GM23338 (cell line): ENCODE measurements around the gene NUDT9. TPM values are rescaled to one million over a fixed set of nuclear protein-coding genes. Genes with fewer than 3 reads are reported as not detected.
A peak's percentile ranks its signal among the peaks of the same experiment; 100 is the strongest.

Experiments used
- ATAC-seq: fragments of 200-7000 bp; cut with Tn5 transposase; 3 replicates; pipeline ENCODE4 v1.9.1; 2020
- DNase-seq: peaks from one replicate; pipeline ENCODE4 v3.0.0-alpha.2; 2015; ENCODE audit warnings: low spot score
- H2AFZ ChIP-seq: fragments of 200-600 bp; sonication (generic); 2 replicates; pipeline ENCODE4 v1.8.0; 2016; ENCODE audit warnings: antibody characterized with exemption, mild to moderate bottlenecking, moderate library complexity
- H3F3A ChIP-seq: fragments of 200-600 bp; sonication (generic); replicated peaks from 2 replicates; pipeline ENCODE4 v1.8.0; 2017; ENCODE audit warnings: antibody characterized with exemption, mixed run types, low read depth
- H3K27ac ChIP-seq: fragments of 200-600 bp; sonication (generic); 2 replicates; pipeline ENCODE4 v1.6.1; 2016; ENCODE audit warnings: low read depth
- H3K27me3 ChIP-seq: fragments of 200-600 bp; sonication (generic); 2 replicates; pipeline ENCODE4 v1.8.0; 2016; ENCODE audit warnings: mild to moderate bottlenecking, mixed run types, moderate library complexity; ENCODE audit not compliant: insufficient read depth
- H3K36me3 ChIP-seq: fragments of 200-600 bp; sonication (generic); 2 replicates; pipeline ENCODE4 v1.8.0; 2016; ENCODE audit warnings: mild to moderate bottlenecking; ENCODE audit not compliant: insufficient read depth
- H3K4me1 ChIP-seq: fragments of 200-600 bp; sonication (generic); 2 replicates; pipeline ENCODE4 v1.8.0; 2016; ENCODE audit warnings: mild to moderate bottlenecking, moderate library complexity; ENCODE audit not compliant: insufficient read depth
- H3K4me2 ChIP-seq: fragments of 200-600 bp; sonication (generic); 2 replicates; pipeline ENCODE4 v1.7.1; 2017; ENCODE audit warnings: mixed run types
- H3K4me3 ChIP-seq: fragments of 200-600 bp; sonication (generic); 2 replicates; pipeline ENCODE4 v1.6.1; 2016; ENCODE audit warnings: mixed run types
- H3K79me2 ChIP-seq: fragments of 200-600 bp; sonication (generic); replicated peaks from 2 replicates; pipeline ENCODE4 v1.8.0; 2017; ENCODE audit warnings: mild to moderate bottlenecking; ENCODE audit not compliant: insufficient read depth
- H3K9me2 ChIP-seq: fragments of 200-600 bp; sonication (generic); 2 replicates; pipeline ENCODE4 v1.8.0; 2017; ENCODE audit not compliant: insufficient read depth
- H4K20me1 ChIP-seq: fragments of 200-600 bp; sonication (generic); replicated peaks from 2 replicates; pipeline ENCODE4 v1.8.0; 2017; ENCODE audit warnings: mild to moderate bottlenecking; ENCODE audit not compliant: insufficient read depth
- H3K27ac Mint-ChIP-seq: 2 replicates; pipeline ENCODE4 v1.8.0; 2020; ENCODE audit warnings: inconsistent platforms, mild to moderate bottlenecking, moderate library complexity, mixed read lengths
- H3K27me3 Mint-ChIP-seq: 3 replicates; pipeline ENCODE4 v1.8.0; 2022; ENCODE audit warnings: low read depth, mild to moderate bottlenecking, moderate library complexity, mixed read lengths, inconsistent platforms; ENCODE audit not compliant: insufficient read depth, poor library complexity
- H3K36me3 Mint-ChIP-seq: 3 replicates; pipeline ENCODE4 v1.8.0; 2021; ENCODE audit warnings: low read depth, mild to moderate bottlenecking, inconsistent platforms, moderate library complexity, mixed read lengths
- H3K4me1 Mint-ChIP-seq: 3 replicates; pipeline ENCODE4 v1.8.0; 2020; ENCODE audit warnings: mild to moderate bottlenecking, inconsistent platforms, mixed read lengths
- H3K4me3 Mint-ChIP-seq: 3 replicates; pipeline ENCODE4 v1.8.0; 2021; ENCODE audit warnings: moderate library complexity, mild to moderate bottlenecking, inconsistent platforms, mixed read lengths
- H3K9me3 Mint-ChIP-seq: 3 replicates; pipeline ENCODE4 v1.8.0; 2020; ENCODE audit warnings: moderate library complexity, mild to moderate bottlenecking, inconsistent platforms, mixed read lengths
- CREB1 ChIP-seq: fragments of 250-450 bp; sonication (Bioruptor Pico); IDR thresholded peaks from 2 replicates; pipeline ENCODE4 v1.5.0; 2020; ENCODE audit warnings: low read depth, mild to moderate bottlenecking, moderate library complexity
- ETS1 ChIP-seq: IDR thresholded peaks from 2 replicates; pipeline ENCODE4 v1.6.1; 2016; ENCODE audit warnings: antibody characterized with exemption
- EZH2 ChIP-seq: fragments of 200-600 bp; sonication (generic); IDR thresholded peaks from one replicate; pipeline ENCODE4 v1.8.0; 2017; ENCODE audit warnings: antibody characterized with exemption, mild to moderate bottlenecking, low read depth; ENCODE audit not compliant: unreplicated experiment
- EZH2phosphoT487 ChIP-seq: fragments of 200-600 bp; sonication (generic); IDR thresholded peaks from one replicate; pipeline ENCODE4 v1.8.1; 2018; ENCODE audit warnings: antibody characterized with exemption; ENCODE audit not compliant: unreplicated experiment
- JUNB ChIP-seq: IDR thresholded peaks from one replicate; pipeline ENCODE4 v1.6.1; 2016; ENCODE audit warnings: antibody characterized with exemption; ENCODE audit not compliant: unreplicated experiment
- NANOG ChIP-seq: IDR thresholded peaks from 2 replicates; pipeline ENCODE4 v1.6.1; 2016; ENCODE audit warnings: antibody characterized with exemption, borderline replicate concordance
- POLR2AphosphoS5 ChIP-seq: IDR thresholded peaks from 2 replicates; pipeline ENCODE4 v1.6.1; 2016; ENCODE audit warnings: antibody characterized with exemption, low read depth
- STAT1 ChIP-seq: IDR thresholded peaks from one replicate; pipeline ENCODE4 v1.6.1; 2016; ENCODE audit warnings: antibody characterized with exemption; ENCODE audit not compliant: unreplicated experiment
- ZNF114 ChIP-seq: fragments of 250-450 bp; sonication (Bioruptor Pico); IDR thresholded peaks from 2 replicates; pipeline ENCODE4 v1.5.0; 2020; ENCODE audit warnings: mild to moderate bottlenecking, moderate library complexity
- ZNF331 ChIP-seq: fragments of 250-450 bp; sonication (Bioruptor Pico); IDR thresholded peaks from 2 replicates; pipeline ENCODE4 v1.5.0; 2020; ENCODE audit warnings: low read depth, mild to moderate bottlenecking, moderate library complexity
- polyA plus RNA-seq: library from polyadenylated mRNA; unstranded; fragments of >200 nt; fragmentation: Nextera tagmentation; extraction: Ambion mirVana; gene quantifications from 2 replicates; pipeline ENCODE4 v1.2.1, GENCODE V29; 2016
- total RNA-seq: library from RNA; depleted of rRNA; stranded (reverse); fragments of >200 nt; shearing (Covaris generic); gene quantifications from 2 replicates; pipeline ENCODE4 v1.2.3, GENCODE V29; 2014
- TF ChIP-seq, protein P1 (sequence below), 2 experiments: fragments of 200-600 bp in 1 of 2; sonication (generic) in 1 of 2; conservative IDR thresholded peaks; 2 replicates each; pipeline versions ENCODE4 v1.5.1 to v1.6.1; 2016 to 2017; ENCODE audit warnings: antibody characterized with exemption in 2 of 2, low read depth in 2 of 2, mild to moderate bottlenecking in 2 of 2, moderate library complexity in 1 of 2
- TF ChIP-seq, protein P2 (sequence below): IDR thresholded peaks from one replicate; pipeline ENCODE4 v1.6.1; 2018; ENCODE audit warnings: antibody characterized with exemption; ENCODE audit not compliant: unreplicated experiment
- TF ChIP-seq, protein P3 (sequence below): fragments of 250-450 bp; sonication (Bioruptor Pico); IDR thresholded peaks from 2 replicates; pipeline ENCODE4 v1.5.0; 2020; ENCODE audit warnings: mild to moderate bottlenecking, moderate library complexity

Gene NUDT9
- total and polyA plus RNA-seq, 2 experiments from 2014 or later: 22.9 to 43.4 TPM

DNA sequence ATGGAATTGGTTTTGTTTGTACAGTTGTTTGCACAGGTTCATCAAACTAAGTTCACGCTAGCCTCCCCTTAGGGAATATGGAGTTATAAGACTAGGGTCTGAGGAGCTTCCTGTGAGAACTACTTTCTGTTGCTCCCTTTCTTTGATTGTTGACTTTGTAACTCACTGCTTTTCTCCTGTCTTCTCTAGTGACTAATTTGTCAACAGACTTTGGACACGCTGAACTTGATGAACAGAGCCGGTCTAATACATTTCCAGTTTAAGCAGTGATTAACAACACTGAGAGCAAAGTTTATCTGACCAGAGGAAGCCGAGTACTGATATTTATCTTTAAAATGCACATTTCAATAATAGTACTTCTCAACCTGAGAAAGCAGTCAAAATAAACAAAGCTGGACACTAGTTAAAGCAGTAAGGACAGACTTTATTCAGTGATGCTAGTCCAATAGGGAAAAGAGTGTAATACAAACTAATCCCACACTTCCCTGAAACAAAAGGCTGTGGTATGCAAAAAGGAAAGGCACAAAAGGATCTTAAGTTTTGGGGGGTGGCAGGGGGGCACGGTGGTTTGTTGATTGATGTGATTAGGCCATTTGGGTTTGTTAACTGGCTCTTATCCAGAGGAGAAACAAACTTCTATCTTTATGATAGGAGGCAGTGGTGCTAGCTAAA is 2.7 kb upstream of the NUDT9 start:
- Mint-ChIP-seq H3K27ac (no peak overlapping the region), H3K27me3 (peaks cover 4% of the 10 kb centered on the region), H3K4me3 (no peak overlapping the region), H3K9me3 (peaks cover 16% of the 10 kb centered on the region), H3K4me1 (peaks cover 31% of the 10 kb centered on the region), H3K36me3 (peaks cover 5% of the 10 kb centered on the region; the same call in 2 of the 3 replicates)
- Histone ChIP-seq H3K4me2 (no peak overlapping the region), H3K36me3 (no peaks in the 10 kb centered on the region), H3F3A (0 out of 2 replicates have a peak, but pooled peaks cover 3% of the 10 kb centered on the region), H3K27ac (no peak overlapping the region), H3K79me2 (peaks cover 20% of the 10 kb centered on the region), H4K20me1 (no peaks in the 10 kb centered on the region), H3K4me1 (peaks cover 24% of the 10 kb centered on the region), H2AFZ (peak overlapping the region; percentile 0; the same call in 1 of the 2 replicates), H3K27me3 (no peaks in the 10 kb centered on the region), H3K4me3 (no peak overlapping the region), H3K9me2 (0 out of 2 replicates have a peak, but pooled peaks cover 6% of the 10 kb centered on the region)
- DNase-seq (no peak), ATAC-seq (no peak)
- TF ChIP-seq STAT1 (no peak), NANOG (no peak), ETS1 (no peak), ZNF331 (CRISPR knock-in tag) (no peak), EZH2 (no peak), EZH2phosphoT487 (no peak), POLR2AphosphoS5 (no peak), JUNB (no peak), CREB1 (no peak), ZNF114 (no peak)
- TF ChIP-seq, protein P1, sequence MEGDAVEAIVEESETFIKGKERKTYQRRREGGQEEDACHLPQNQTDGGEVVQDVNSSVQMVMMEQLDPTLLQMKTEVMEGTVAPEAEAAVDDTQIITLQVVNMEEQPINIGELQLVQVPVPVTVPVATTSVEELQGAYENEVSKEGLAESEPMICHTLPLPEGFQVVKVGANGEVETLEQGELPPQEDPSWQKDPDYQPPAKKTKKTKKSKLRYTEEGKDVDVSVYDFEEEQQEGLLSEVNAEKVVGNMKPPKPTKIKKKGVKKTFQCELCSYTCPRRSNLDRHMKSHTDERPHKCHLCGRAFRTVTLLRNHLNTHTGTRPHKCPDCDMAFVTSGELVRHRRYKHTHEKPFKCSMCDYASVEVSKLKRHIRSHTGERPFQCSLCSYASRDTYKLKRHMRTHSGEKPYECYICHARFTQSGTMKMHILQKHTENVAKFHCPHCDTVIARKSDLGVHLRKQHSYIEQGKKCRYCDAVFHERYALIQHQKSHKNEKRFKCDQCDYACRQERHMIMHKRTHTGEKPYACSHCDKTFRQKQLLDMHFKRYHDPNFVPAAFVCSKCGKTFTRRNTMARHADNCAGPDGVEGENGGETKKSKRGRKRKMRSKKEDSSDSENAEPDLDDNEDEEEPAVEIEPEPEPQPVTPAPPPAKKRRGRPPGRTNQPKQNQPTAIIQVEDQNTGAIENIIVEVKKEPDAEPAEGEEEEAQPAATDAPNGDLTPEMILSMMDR (conservative IDR thresholded peaks at IDR 0.05; ENCODE audit: low read depth in 2 of 2): no peak
- TF ChIP-seq, protein P2, sequence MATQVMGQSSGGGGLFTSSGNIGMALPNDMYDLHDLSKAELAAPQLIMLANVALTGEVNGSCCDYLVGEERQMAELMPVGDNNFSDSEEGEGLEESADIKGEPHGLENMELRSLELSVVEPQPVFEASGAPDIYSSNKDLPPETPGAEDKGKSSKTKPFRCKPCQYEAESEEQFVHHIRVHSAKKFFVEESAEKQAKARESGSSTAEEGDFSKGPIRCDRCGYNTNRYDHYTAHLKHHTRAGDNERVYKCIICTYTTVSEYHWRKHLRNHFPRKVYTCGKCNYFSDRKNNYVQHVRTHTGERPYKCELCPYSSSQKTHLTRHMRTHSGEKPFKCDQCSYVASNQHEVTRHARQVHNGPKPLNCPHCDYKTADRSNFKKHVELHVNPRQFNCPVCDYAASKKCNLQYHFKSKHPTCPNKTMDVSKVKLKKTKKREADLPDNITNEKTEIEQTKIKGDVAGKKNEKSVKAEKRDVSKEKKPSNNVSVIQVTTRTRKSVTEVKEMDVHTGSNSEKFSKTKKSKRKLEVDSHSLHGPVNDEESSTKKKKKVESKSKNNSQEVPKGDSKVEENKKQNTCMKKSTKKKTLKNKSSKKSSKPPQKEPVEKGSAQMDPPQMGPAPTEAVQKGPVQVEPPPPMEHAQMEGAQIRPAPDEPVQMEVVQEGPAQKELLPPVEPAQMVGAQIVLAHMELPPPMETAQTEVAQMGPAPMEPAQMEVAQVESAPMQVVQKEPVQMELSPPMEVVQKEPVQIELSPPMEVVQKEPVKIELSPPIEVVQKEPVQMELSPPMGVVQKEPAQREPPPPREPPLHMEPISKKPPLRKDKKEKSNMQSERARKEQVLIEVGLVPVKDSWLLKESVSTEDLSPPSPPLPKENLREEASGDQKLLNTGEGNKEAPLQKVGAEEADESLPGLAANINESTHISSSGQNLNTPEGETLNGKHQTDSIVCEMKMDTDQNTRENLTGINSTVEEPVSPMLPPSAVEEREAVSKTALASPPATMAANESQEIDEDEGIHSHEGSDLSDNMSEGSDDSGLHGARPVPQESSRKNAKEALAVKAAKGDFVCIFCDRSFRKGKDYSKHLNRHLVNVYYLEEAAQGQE: no peak
- TF ChIP-seq, protein P3, sequence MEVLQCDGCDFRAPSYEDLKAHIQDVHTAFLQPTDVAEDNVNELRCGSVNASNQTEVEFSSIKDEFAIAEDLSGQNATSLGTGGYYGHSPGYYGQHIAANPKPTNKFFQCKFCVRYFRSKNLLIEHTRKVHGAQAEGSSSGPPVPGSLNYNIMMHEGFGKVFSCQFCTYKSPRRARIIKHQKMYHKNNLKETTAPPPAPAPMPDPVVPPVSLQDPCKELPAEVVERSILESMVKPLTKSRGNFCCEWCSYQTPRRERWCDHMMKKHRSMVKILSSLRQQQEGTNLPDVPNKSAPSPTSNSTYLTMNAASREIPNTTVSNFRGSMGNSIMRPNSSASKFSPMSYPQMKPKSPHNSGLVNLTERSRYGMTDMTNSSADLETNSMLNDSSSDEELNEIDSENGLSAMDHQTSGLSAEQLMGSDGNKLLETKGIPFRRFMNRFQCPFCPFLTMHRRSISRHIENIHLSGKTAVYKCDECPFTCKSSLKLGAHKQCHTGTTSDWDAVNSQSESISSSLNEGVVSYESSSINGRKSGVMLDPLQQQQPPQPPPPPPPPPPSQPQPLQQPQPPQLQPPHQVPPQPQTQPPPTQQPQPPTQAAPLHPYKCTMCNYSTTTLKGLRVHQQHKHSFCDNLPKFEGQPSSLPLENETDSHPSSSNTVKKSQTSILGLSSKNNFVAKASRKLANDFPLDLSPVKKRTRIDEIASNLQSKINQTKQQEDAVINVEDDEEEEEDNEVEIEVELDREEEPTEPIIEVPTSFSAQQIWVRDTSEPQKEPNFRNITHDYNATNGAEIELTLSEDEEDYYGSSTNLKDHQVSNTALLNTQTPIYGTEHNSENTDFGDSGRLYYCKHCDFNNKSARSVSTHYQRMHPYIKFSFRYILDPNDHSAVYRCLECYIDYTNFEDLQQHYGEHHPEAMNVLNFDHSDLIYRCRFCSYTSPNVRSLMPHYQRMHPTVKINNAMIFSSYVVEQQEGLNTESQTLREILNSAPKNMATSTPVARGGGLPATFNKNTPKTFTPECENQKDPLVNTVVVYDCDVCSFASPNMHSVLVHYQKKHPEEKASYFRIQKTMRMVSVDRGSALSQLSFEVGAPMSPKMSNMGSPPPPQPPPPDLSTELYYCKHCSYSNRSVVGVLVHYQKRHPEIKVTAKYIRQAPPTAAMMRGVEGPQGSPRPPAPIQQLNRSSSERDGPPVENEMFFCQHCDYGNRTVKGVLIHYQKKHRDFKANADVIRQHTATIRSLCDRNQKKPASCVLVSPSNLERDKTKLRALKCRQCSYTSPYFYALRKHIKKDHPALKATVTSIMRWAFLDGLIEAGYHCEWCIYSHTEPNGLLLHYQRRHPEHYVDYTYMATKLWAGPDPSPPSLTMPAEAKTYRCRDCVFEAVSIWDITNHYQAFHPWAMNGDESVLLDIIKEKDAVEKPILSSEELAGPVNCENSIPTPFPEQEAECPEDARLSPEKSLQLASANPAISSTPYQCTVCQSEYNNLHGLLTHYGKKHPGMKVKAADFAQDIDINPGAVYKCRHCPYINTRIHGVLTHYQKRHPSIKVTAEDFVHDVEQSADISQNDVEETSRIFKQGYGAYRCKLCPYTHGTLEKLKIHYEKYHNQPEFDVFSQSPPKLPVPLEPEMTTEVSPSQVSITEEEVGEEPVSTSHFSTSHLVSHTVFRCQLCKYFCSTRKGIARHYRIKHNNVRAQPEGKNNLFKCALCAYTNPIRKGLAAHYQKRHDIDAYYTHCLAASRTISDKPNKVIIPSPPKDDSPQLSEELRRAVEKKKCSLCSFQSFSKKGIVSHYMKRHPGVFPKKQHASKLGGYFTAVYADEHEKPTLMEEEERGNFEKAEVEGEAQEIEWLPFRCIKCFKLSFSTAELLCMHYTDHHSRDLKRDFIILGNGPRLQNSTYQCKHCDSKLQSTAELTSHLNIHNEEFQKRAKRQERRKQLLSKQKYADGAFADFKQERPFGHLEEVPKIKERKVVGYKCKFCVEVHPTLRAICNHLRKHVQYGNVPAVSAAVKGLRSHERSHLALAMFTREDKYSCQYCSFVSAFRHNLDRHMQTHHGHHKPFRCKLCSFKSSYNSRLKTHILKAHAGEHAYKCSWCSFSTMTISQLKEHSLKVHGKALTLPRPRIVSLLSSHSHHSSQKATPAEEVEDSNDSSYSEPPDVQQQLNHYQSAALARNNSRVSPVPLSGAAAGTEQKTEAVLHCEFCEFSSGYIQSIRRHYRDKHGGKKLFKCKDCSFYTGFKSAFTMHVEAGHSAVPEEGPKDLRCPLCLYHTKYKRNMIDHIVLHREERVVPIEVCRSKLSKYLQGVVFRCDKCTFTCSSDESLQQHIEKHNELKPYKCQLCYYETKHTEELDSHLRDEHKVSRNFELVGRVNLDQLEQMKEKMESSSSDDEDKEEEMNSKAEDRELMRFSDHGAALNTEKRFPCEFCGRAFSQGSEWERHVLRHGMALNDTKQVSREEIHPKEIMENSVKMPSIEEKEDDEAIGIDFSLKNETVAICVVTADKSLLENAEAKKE (CRISPR knock-in tag): no peak
